Measurements from ENCODE around the gene ONECUT1.

The ONECUT1 gene

GRCh38 chr15:52731732-52732470 lies 58.2 kb downstream of the ONECUT1 start:
- no peak for DNase-seq (ENCODE audit: low read depth in 3 of 3)

- no peak for DNase-seq (ENCODE audit: low read depth in 3 of 3)
Observed at GRCh38 chr15:52731004-52731403, 59.1 kb downstream of the ONECUT1 start.

- DNase-seq (ENCODE audit: low read depth in 3 of 3): no peak
Observed at GRCh38 chr15:52730594-52730993, 59.5 kb downstream of the ONECUT1 start.

- peak in 1 of 3 experiments; percentile 2 for DNase-seq (ENCODE audit: low read depth in 3 of 3)
Observed at GRCh38 chr15:52730173-52730572, 60.0 kb downstream of the ONECUT1 start.

- no peak for DNase-seq (ENCODE audit: low read depth in 3 of 3)
Observed at GRCh38 chr15:52728899-52729298, 61.2 kb downstream of the ONECUT1 start.

GRCh38 chr15:52727815-52728214 lies 62.3 kb downstream of the ONECUT1 start:
- DNase-seq (ENCODE audit: low read depth in 3 of 3): no peak

- no peak for DNase-seq (ENCODE audit: low read depth in 3 of 3)
Observed at GRCh38 chr15:52726195-52726594, 63.9 kb downstream of the ONECUT1 start.

- DNase-seq (ENCODE audit: low read depth in 3 of 3): no peak
Observed at GRCh38 chr15:52718551-52718950, 71.6 kb downstream of the ONECUT1 start.

GRCh38 chr15:52717924-52718323 lies 72.2 kb downstream of the ONECUT1 start:
- no peak for DNase-seq (ENCODE audit: low read depth in 3 of 3)

GRCh38 chr15:52717481-52717880 lies 72.7 kb downstream of the ONECUT1 start:
- no peak for DNase-seq (ENCODE audit: low read depth in 3 of 3)

GRCh38 chr15:52716536-52716935 lies 73.6 kb downstream of the ONECUT1 start:
- DNase-seq (ENCODE audit: low read depth in 3 of 3): no peak

GRCh38 chr15:52715411-52715810 lies 74.7 kb downstream of the ONECUT1 start:
- DNase-seq (ENCODE audit: low read depth in 3 of 3): no peak

- DNase-seq (ENCODE audit: low read depth in 3 of 3): no peak
Observed at GRCh38 chr15:52714968-52715367, 75.2 kb downstream of the ONECUT1 start.

GRCh38 chr15:52710708-52711389 lies 79.3 kb downstream of the ONECUT1 start:
- no peak for DNase-seq (ENCODE audit: low read depth in 3 of 3)

GRCh38 chr15:52710050-52710707 lies 80.0 kb downstream of the ONECUT1 start:
- DNase-seq (ENCODE audit: low read depth in 3 of 3): no peak

GRCh38 chr15:52709187-52709981 lies 80.8 kb downstream of the ONECUT1 start:
- no peak for DNase-seq (ENCODE audit: low read depth in 3 of 3)

Data from stimulated activated CD4-positive, alpha-beta T cell treated with anti-CD3 and anti-CD28 coated beads, TNF-alpha, amount 100 ng/mL, for 4 hours (primary cell).